Measurements from ENCODE around the gene MYL6B.

MYL6B gene

DNA sequence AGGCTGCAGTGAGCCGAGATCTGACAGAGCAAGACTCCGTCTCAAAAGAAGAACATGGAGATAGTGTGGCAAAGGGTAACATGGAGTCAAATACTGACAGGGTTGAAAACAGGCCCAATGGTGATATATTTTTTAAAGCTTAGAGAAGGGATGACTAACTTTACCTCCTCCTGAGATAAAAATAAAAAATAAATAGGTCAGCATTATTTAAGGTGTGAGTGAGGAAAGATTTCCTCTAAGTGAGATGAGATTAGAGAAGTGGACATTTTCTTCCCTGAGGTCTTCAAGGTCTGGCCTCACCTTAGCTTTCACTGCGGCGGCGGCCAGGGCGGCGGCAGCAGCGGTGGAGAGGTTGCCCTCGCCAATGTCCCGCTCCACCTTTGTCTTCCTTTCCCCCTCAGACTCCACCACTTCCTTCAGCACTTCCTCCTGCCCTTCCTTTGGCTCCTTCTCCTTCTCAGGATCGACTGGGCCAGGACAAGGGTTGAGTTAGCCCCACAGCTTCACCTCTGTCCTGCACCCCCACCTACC lies 16.9 kb downstream of the MYL6B start:
- no peak overlapping the region for H2AK5ac ChIP-seq (ENCODE audit: low read length, severe bottlenecking)
- no peak overlapping the region for H2BK5ac ChIP-seq (ENCODE audit: low read depth, low read length, poor library complexity, severe bottlenecking)
- H3K4me3 ChIP-seq (ENCODE audit: insufficient read depth in 1 of 2, low read depth in 1 of 2, low read length in 2 of 2) = peak overlapping the region in 1 of 2 experiments; percentile 8
- no peak overlapping the region for H3K14ac ChIP-seq (ENCODE audit: low read length in 2 of 2)
- peaks cover 7% of the 10 kb centered on the region for H3K4me1 ChIP-seq (ENCODE audit: control insufficient read depth, insufficient read depth, low read depth, low read length)
- H3K27me3 ChIP-seq (ENCODE audit: control insufficient read depth in 1 of 2, insufficient read depth in 1 of 2, low read length in 2 of 2) = no peaks in the 10 kb centered on the region
- H3K23ac ChIP-seq (ENCODE audit: low read length in 2 of 2) = no peak overlapping the region
- H3K36me3 ChIP-seq (ENCODE audit: control insufficient read depth in 1 of 2, insufficient read depth in 2 of 2, low read depth in 1 of 2, low read length in 2 of 2) = peaks cover 89 to 93% of the 10 kb centered on the region in 2 experiments
- H3K27ac ChIP-seq (ENCODE audit: low read length, poor library complexity, severe bottlenecking) = no peak overlapping the region
- H2BK120ac ChIP-seq (ENCODE audit: low read depth, low read length) = no peak overlapping the region
- H3K9ac ChIP-seq (ENCODE audit: low read length) = no peak overlapping the region
- no peak overlapping the region for H2AFZ ChIP-seq (ENCODE audit: low read depth, low read length)
- H3K4me2 ChIP-seq (ENCODE audit: low read length, poor library complexity, severe bottlenecking) = no peak overlapping the region
- H4K8ac ChIP-seq (ENCODE audit: low read length) = no peak overlapping the region
- H3K9me3 ChIP-seq (ENCODE audit: control insufficient read depth, low read length) = no peaks in the 10 kb centered on the region
- peaks cover 14% of the 10 kb centered on the region for H3K79me1 ChIP-seq (replicated peaks; ENCODE audit: low read length, poor library complexity, severe bottlenecking)
- H4K91ac ChIP-seq (ENCODE audit: low read length) = no peak overlapping the region
- no peak overlapping the region for H2BK15ac ChIP-seq (ENCODE audit: low read depth, poor library complexity, severe bottlenecking)
- DNase-seq = no peak
- H2BK12ac ChIP-seq (ENCODE audit: low read length in 2 of 2) = no peak overlapping the region
- H3K18ac ChIP-seq (ENCODE audit: low read depth in 1 of 2, low read length in 2 of 2) = no peak overlapping the region
- WGBS = 96% methylated on average over 11 of the region's 11 CpGs
- no peak overlapping the region for H3K4ac ChIP-seq (ENCODE audit: low read depth in 1 of 2, low read length in 2 of 2)

DNA sequence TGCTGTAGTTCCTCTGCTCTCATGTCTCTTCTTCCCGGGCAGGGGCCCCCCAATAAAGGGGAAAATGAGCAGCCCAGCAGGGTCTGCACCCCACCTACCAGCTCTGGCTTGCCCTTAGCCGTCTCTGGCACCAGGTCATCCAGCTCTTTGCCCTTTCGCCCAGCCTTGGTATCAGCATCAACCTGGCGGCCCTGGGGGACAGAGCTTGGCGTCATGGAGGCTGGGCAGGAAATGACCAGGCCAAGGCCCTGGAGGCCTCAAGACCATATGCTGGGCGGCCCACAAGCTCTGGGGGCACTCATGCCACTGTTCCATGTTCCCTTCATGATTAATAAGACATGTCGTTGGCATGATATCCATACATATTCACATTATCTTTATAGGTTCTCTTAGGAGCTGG lies 20.5 kb downstream of the MYL6B start:
- H3K23ac ChIP-seq (ENCODE audit: low read length in 2 of 2) = no peak overlapping the region
- no peak overlapping the region for H4K8ac ChIP-seq (ENCODE audit: low read length)
- no peak overlapping the region for H2AK5ac ChIP-seq (ENCODE audit: low read length, severe bottlenecking)
- H2BK12ac ChIP-seq (ENCODE audit: low read length in 2 of 2) = no peak overlapping the region
- H3K27me3 ChIP-seq (ENCODE audit: control insufficient read depth in 1 of 2, insufficient read depth in 1 of 2, low read length in 2 of 2) = no peaks in the 10 kb centered on the region
- no peak overlapping the region for H3K9ac ChIP-seq (ENCODE audit: low read length)
- no peak overlapping the region for H2BK120ac ChIP-seq (ENCODE audit: low read depth, low read length)
- peaks cover 21% of the 10 kb centered on the region for H3K79me1 ChIP-seq (replicated peaks; ENCODE audit: low read length, poor library complexity, severe bottlenecking)
- no peak overlapping the region for H3K4ac ChIP-seq (ENCODE audit: low read depth in 1 of 2, low read length in 2 of 2)
- H3K9me3 ChIP-seq (ENCODE audit: control insufficient read depth, low read length) = no peaks in the 10 kb centered on the region
- no peak overlapping the region for H3K14ac ChIP-seq (ENCODE audit: low read length in 2 of 2)
- H3K4me2 ChIP-seq (ENCODE audit: low read length, poor library complexity, severe bottlenecking) = no peak overlapping the region
- H3K4me1 ChIP-seq (ENCODE audit: control insufficient read depth, insufficient read depth, low read depth, low read length) = peaks cover 2% of the 10 kb centered on the region
- no peak overlapping the region for H2BK15ac ChIP-seq (ENCODE audit: low read depth, poor library complexity, severe bottlenecking)
- H2BK5ac ChIP-seq (ENCODE audit: low read depth, low read length, poor library complexity, severe bottlenecking) = no peak overlapping the region
- no peak overlapping the region for H3K4me3 ChIP-seq (ENCODE audit: insufficient read depth in 1 of 2, low read depth in 1 of 2, low read length in 2 of 2)
- peaks cover 75 to 91% of the 10 kb centered on the region in 2 experiments for H3K36me3 ChIP-seq (ENCODE audit: control insufficient read depth in 1 of 2, insufficient read depth in 2 of 2, low read depth in 1 of 2, low read length in 2 of 2)
- H4K91ac ChIP-seq (ENCODE audit: low read length) = no peak overlapping the region
- H3K27ac ChIP-seq (ENCODE audit: low read length, poor library complexity, severe bottlenecking) = no peak overlapping the region
- H2AFZ ChIP-seq (ENCODE audit: low read depth, low read length) = no peak overlapping the region
- H3K18ac ChIP-seq (ENCODE audit: low read depth in 1 of 2, low read length in 2 of 2) = no peak overlapping the region
- 97% methylated on average over 5 of the region's 7 CpGs for WGBS
- DNase-seq = no peak

DNA sequence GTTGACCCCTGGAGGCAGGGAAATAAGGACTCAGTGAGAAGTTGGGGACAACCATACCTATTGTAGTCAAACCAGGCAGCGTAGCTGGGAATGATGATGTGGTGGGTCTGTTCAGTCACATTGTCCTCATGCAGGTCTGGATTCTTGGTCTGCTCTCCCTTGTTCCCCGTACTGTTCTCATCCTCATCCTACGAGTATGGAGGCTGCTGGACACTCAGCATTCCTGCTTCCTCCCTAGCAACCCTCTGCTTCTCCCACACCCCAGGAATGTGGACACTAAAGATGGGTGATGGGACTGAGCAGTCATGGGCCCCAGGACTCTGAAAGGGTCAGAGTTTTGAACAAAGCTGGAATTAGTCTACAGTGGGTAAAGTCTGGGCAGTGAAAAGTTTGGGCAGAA lies 26.0 kb downstream of the MYL6B start:
- DNase-seq = no peak
- no peak overlapping the region for H3K4me3 ChIP-seq (ENCODE audit: insufficient read depth in 1 of 2, low read depth in 1 of 2, low read length in 2 of 2)
- H3K79me1 ChIP-seq (replicated peaks; ENCODE audit: low read length, poor library complexity, severe bottlenecking) = peaks cover 32% of the 10 kb centered on the region

DNA sequence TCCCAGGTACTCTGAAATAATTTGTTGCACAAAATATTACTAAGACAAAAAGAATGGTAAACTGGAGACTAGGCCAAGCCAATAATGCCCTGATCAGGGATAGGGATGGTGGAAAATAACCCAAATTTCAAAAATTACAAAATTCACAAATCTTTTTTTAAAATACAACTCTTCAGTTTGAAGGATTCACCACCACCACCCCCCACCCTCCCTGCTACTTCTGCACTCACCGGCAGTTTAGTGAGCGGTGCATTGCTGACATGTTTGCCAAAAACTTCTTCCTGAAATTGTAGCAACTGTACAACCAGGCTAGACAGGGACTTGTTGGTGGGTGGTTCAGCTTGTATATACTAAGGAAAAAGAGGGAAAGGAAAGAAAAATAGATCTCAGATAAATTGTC lies 34.6 kb downstream of the MYL6B start:
- Histone ChIP-seq H3K9me3 (ENCODE audit: control insufficient read depth, low read length) (no peaks in the 10 kb centered on the region), H3K4me3 (ENCODE audit: insufficient read depth in 1 of 2, low read depth in 1 of 2, low read length in 2 of 2) (peak overlapping the region in 1 of 2 experiments; percentile 16), H3K4me2 (ENCODE audit: low read length, poor library complexity, severe bottlenecking) (no peak overlapping the region), H3K9ac (ENCODE audit: low read length) (peak overlapping the region; percentile 90), H2BK12ac (ENCODE audit: low read length in 2 of 2) (no peak overlapping the region), H2BK15ac (ENCODE audit: low read depth, poor library complexity, severe bottlenecking) (no peak overlapping the region), H4K8ac (ENCODE audit: low read length) (no peak overlapping the region), H3K4me1 (ENCODE audit: control insufficient read depth, insufficient read depth, low read depth, low read length) (peaks cover 6% of the 10 kb centered on the region), H3K79me1 (replicated peaks; ENCODE audit: low read length, poor library complexity, severe bottlenecking) (peaks cover 11% of the 10 kb centered on the region), H3K27ac (ENCODE audit: low read length, poor library complexity, severe bottlenecking) (no peak overlapping the region), H4K91ac (ENCODE audit: low read length) (no peak overlapping the region), H2BK120ac (ENCODE audit: low read depth, low read length) (no peak overlapping the region), H3K18ac (ENCODE audit: low read depth in 1 of 2, low read length in 2 of 2) (no peak overlapping the region), H3K23ac (ENCODE audit: low read length in 2 of 2) (no peak overlapping the region), H3K36me3 (ENCODE audit: control insufficient read depth in 1 of 2, insufficient read depth in 2 of 2, low read depth in 1 of 2, low read length in 2 of 2) (peaks cover 16 to 44% of the 10 kb centered on the region in 2 experiments), H2BK5ac (ENCODE audit: low read depth, low read length, poor library complexity, severe bottlenecking) (no peak overlapping the region), H2AK5ac (ENCODE audit: low read length, severe bottlenecking) (no peak overlapping the region), H3K27me3 (ENCODE audit: control insufficient read depth in 1 of 2, insufficient read depth in 1 of 2, low read length in 2 of 2) (no peaks in the 10 kb centered on the region), H3K14ac (ENCODE audit: low read length in 2 of 2) (no peak overlapping the region), H3K4ac (ENCODE audit: low read depth in 1 of 2, low read length in 2 of 2) (no peak overlapping the region), H2AFZ (ENCODE audit: low read depth, low read length) (no peak overlapping the region)
- DNase-seq = no peak
- WGBS = no CpG with 5 or more reads among the region's 2 CpGs

More for the DNA sequence above, 26.0 kb downstream of the MYL6B start:
- H3K4ac ChIP-seq (ENCODE audit: low read depth in 1 of 2, low read length in 2 of 2) = no peak overlapping the region
- no peak overlapping the region for H2AFZ ChIP-seq (ENCODE audit: low read depth, low read length)
- no peak overlapping the region for H3K27ac ChIP-seq (ENCODE audit: low read length, poor library complexity, severe bottlenecking)
- H2BK120ac ChIP-seq (ENCODE audit: low read depth, low read length) = no peak overlapping the region
- peaks cover 62 to 86% of the 10 kb centered on the region in 2 experiments for H3K36me3 ChIP-seq (ENCODE audit: control insufficient read depth in 1 of 2, insufficient read depth in 2 of 2, low read depth in 1 of 2, low read length in 2 of 2)
- H3K27me3 ChIP-seq (ENCODE audit: control insufficient read depth in 1 of 2, insufficient read depth in 1 of 2, low read length in 2 of 2) = no peaks in the 10 kb centered on the region
- H2BK12ac ChIP-seq (ENCODE audit: low read length in 2 of 2) = no peak overlapping the region
- H3K4me1 ChIP-seq (ENCODE audit: control insufficient read depth, insufficient read depth, low read depth, low read length) = no peaks in the 10 kb centered on the region
- H3K23ac ChIP-seq (ENCODE audit: low read length in 2 of 2) = no peak overlapping the region
- no peak overlapping the region for H3K4me2 ChIP-seq (ENCODE audit: low read length, poor library complexity, severe bottlenecking)
- no peak overlapping the region for H2BK15ac ChIP-seq (ENCODE audit: low read depth, poor library complexity, severe bottlenecking)
- H3K18ac ChIP-seq (ENCODE audit: low read depth in 1 of 2, low read length in 2 of 2) = no peak overlapping the region
- no CpG with 5 or more reads among the region's 3 CpGs for WGBS
- no peak overlapping the region for H2BK5ac ChIP-seq (ENCODE audit: low read depth, low read length, poor library complexity, severe bottlenecking)
- H4K91ac ChIP-seq (ENCODE audit: low read length) = no peak overlapping the region
- no peak overlapping the region for H4K8ac ChIP-seq (ENCODE audit: low read length)
- no peak overlapping the region for H2AK5ac ChIP-seq (ENCODE audit: low read length, severe bottlenecking)
- no peaks in the 10 kb centered on the region for H3K9me3 ChIP-seq (ENCODE audit: control insufficient read depth, low read length)
- no peak overlapping the region for H3K9ac ChIP-seq (ENCODE audit: low read length)
- H3K14ac ChIP-seq (ENCODE audit: low read length in 2 of 2) = no peak overlapping the region

All from mesenchymal stem cell (in vitro differentiated cells and primary cell).